Raji (cell line): ENCODE results near the gene IL27RA.

ENCODE experiments used
- POLR2A ChIP-seq: IDR thresholded peaks from 2 replicates; pipeline ENCODE4 v1.6.1; 2011; ENCODE audit warnings: low read depth, low read length, control low read depth; ENCODE audit not compliant: insufficient read depth

The IL27RA gene

GRCh38 chr19:14061751-14062557 is 30.4 kb downstream of the IL27RA start, which contains the start of gene PALM3:
PALM3 (minus strand) TSS chr19:14062076; CDS start chr19:14061980, 96 bp downstream.
- TF ChIP-seq POLR2A, result no peak

- no peak for TF ChIP-seq POLR2A
These were observed 30.9 kb downstream of the IL27RA start for GRCh38 chr19:14062558-14062855.

GRCh38 chr19:14063105-14063504 is 31.5 kb downstream of the IL27RA start:
- no peak for TF ChIP-seq POLR2A

- TF ChIP-seq POLR2A, result no peak
These were observed 34.6 kb downstream of the IL27RA start for GRCh38 chr19:14066134-14066533.

GRCh38 chr19:14070268-14071050 is 38.9 kb downstream of the IL27RA start:
- TF ChIP-seq POLR2A, result no peak

DNA sequence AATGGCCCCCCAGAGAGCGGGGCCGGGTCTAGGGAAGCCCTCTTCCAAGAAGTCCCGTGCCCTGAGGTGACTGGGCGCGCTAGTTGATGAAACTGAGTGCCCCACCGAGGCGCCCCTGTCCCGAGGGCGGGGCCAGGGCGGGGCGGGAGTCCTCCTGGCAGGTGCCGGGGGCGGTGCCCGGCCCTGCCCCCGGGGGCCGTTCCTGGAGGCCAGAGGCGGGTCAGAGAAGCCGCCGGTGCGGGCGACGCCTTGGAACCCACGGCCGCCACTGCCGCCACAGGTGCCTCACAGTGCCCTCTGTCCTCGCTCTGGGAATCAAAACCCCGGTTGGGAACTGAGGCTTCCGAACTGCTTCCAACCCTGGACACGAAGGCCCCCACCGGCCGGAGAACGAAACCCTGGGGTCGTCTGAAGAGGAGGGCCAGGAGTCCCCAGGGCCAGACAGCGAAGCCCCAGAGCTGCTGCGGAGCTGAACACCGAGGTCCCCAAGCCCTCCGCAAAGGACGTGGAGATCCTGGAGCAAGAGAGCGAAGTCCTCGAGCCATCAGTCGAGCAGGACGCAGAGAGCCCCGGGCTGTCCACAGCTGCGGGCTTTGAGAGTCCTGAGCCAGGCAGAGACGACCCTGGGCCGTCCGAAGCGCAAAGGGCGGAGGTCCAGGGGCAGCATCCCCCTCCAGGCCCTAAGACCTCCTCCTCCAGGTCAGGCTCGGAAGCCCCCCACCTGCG is 41.1 kb downstream of the IL27RA start, which contains the start of gene MISP3:
Gene MISP3 (plus strand): TSS at position 252 of the 726 bp plus-strand sequence. CDS start 524 bp downstream, outside the sequence.
- no peak for TF ChIP-seq POLR2A

DNA sequence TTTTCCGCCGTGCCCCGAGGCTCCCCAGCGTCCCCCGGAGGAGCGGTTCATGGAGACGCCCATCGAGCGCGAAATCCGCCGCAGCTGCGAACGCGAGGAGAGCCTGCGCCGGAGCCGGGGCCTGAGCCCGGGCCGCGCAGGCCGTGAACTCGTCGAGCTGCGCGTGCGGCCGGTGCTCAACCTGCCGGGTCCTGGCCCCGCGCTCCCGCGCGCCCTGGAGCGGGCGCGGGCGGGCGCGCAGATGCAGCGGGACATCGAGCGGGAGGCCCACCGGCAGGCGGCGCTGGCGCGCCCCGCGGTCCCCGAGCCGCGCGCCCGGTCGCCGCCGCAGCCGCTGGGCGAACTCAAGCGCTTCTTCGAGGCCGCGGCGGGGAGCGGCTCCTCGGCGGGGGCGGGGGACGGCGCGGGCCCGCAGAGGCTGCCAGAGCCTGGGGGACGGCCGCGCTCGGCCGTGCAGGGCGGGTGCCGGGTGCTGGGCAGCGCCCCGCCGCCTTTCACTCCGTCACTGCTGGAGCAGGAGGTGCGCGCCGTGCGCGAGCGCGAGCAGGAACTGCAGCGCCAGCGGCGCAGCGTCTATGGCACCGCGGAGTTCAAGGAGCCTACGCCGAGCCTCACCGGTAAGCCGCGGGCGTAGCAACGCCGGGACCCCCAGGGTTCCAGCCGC is 41.8 kb downstream of the IL27RA start:
- TF ChIP-seq POLR2A, result peak; percentile 57

DNA sequence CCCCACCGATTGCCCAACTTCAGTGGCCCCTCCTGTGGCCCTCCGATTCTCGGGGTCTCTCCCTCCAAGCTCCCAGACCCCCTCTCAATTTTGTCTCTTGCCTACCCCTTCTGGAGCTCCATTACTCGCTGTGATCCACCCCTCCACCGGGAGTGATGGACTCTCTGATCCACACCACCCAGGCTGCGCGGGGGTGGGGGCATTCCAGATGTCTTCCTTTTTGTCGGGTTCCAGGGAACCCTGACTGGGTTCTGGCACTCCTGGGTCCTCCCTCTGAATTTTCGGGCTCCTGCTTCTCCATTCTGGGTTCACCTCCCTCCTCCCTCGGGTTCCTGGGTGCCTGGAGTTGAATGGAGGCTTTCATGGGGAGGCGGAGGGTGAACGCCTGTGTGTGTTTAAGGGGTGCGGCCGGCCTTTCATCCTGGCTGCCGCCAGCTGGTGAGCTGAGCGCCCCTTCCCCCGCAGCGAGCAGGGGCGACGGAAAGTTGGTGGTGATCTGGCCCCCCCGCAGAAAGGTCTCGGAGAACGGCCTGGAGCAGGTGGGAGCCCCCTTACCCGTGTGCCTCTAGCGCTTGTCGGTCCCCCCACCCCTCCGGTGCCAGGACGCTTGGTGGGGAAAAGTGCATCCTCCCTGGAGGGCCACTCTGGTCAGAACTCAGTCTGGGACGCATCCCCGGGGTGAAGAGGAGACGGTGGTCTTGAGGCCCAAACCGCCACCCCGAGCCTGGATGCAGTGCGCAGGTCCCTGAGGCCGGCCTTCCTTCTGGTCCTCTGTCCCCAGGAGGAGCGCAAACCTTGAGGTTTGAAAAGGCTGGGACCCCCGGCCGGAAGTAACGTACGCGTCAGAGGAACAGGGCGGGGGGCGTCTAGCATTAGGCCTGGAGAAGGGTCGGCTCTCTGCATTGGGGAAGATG is 42.6 kb downstream of the IL27RA start:
- TF ChIP-seq POLR2A, result no peak

GRCh38 chr19:14078411-14078810 is 46.8 kb downstream of the IL27RA start:
- TF ChIP-seq POLR2A, result no peak

DNA sequence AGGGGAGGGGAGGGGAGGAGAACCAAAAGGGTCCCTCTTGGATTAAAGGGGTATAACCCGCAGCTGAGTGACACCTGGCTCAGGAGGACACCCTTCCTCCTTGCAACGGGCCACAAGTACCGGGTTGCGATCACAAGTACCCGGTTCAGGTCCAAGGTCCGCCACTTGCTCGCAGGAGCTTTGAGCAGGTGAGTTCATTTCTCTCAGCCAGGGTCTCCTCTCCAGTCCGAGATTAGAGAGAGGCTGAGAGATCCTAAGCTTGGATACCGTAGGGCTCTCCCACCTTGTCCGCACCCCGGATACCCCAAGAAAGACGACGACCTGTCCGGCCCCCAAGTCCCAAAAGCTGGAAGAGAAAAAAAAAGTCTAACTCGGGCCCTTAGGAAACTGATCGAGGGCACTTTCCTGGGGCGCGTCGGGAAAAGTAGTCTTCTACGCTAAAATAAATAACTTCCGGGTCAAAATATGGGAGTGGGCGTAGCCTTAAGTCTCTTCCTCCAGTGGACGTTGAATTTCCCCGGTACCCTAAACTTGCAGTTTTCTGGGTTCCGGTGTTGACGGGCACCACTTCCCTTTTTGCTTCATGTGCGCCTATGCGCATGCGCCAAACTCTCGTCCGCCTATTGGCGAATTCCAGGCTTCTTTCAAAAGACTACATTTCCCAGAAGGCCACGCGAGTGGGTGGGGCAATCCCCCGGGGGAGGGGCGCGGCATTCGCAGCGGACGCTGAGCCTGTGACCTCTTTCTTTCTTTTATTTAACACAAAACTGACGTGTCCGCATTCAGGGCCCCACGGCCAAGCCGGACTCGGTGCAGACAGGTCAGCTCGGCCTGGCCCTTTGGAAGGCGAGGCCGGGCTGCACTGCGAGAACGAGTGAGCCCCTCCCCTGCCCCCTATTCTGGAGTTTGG is 49.6 kb downstream of the IL27RA start:
- TF ChIP-seq POLR2A, result peak; percentile 54; the same call in 1 of the 2 replicates

GRCh38 chr19:14081797-14082674 is 50.5 kb downstream of the IL27RA start:
- TF ChIP-seq POLR2A, result no peak

GRCh38 chr19:14082675-14082960 is 51.1 kb downstream of the IL27RA start:
- TF ChIP-seq POLR2A, result no peak
